GM18511 (cell line): ENCODE data around the gene CCDC74A.
A peak's percentile ranks its signal among the peaks of the same experiment; 100 is the strongest.
"Not testable (repeated sequence)": the region's sequence is repeated elsewhere in the genome, so short reads cannot be mapped to it uniquely, and the experiment has no call there.

Experiments
- ATAC-seq: cut with Tn5 transposase; IDR thresholded peaks from one replicate; pipeline ENCODE4 v1.9.1; 2021; ENCODE audit warnings: mild to moderate bottlenecking, moderate library complexity; ENCODE audit not compliant: unreplicated experiment

The CCDC74A gene

GRCh38 chr2:131525256-131525655 lies 2.4 kb upstream of the CCDC74A start:
- not testable (repeated sequence) for ATAC-seq

- ATAC-seq = peak; percentile 72
Observed at GRCh38 chr2:131528981-131529863, 1.5 kb downstream of the CCDC74A start.

GRCh38 chr2:131529864-131530445 lies 2.3 kb downstream of the CCDC74A start:
- ATAC-seq = peak; percentile 2

- ATAC-seq = not testable (repeated sequence)
Observed at GRCh38 chr2:131530626-131531344, 3.1 kb downstream of the CCDC74A start.

GRCh38 chr2:131531547-131532185 lies 4.0 kb downstream of the CCDC74A start:
- not testable (repeated sequence) for ATAC-seq

- not testable (repeated sequence) for ATAC-seq
Observed at GRCh38 chr2:131532723-131533608, 5.3 kb downstream of the CCDC74A start.

GRCh38 chr2:131533609-131534316 lies 6.1 kb downstream of the CCDC74A start:
- not testable (repeated sequence) for ATAC-seq

GRCh38 chr2:131534317-131534672 lies 6.6 kb downstream of the CCDC74A start:
- ATAC-seq = not testable (repeated sequence)

- not testable (repeated sequence) for ATAC-seq
Observed at GRCh38 chr2:131534965-131535364, 7.3 kb downstream of the CCDC74A start.

GRCh38 chr2:131535526-131535925 lies 7.8 kb downstream of the CCDC74A start:
- no peak for ATAC-seq

GRCh38 chr2:131535951-131536826 lies 8.5 kb downstream of the CCDC74A start:
- ATAC-seq = not testable (repeated sequence)

GRCh38 chr2:131536841-131537240 lies 9.2 kb downstream of the CCDC74A start:
- ATAC-seq = not testable (repeated sequence)

- not testable (repeated sequence) for ATAC-seq
Observed at GRCh38 chr2:131538856-131539255, 11.2 kb downstream of the CCDC74A start.

GRCh38 chr2:131542438-131543384 lies 15.0 kb downstream of the CCDC74A start:
- no peak for ATAC-seq

GRCh38 chr2:131543385-131543891 lies 15.8 kb downstream of the CCDC74A start:
- ATAC-seq = no peak

GRCh38 chr2:131544006-131544812 lies 16.5 kb downstream of the CCDC74A start:
- ATAC-seq = not testable (repeated sequence)
